GM12878 (cell line): ENCODE results near the gene STARD13. TPM values are rescaled to one million over a fixed set of nuclear protein-coding genes. Genes with fewer than 3 reads are reported as not detected.

Source experiments
- ATAC-seq: fragments of 200-7000 bp; cut with Tn5 transposase; 3 replicates; pipeline ENCODE4 v1.9.1; 2020; ENCODE audit warnings: mild to moderate bottlenecking, moderate library complexity
- BruUV-seq: library from RNA; stranded (reverse); fragments of 400-500 nt; replicated peaks from 2 replicates; lab custom pipeline; 2021; lab: Mats Ljungman, UMichigan
- CTCF ChIA-PET: fragments of 300-600 bp; sonication (Branson Sonifier 250); formaldehyde crosslinking; extraction: SDS; loops from one replicate; lab custom pipeline; 2021; ENCODE audit warnings: inconsistent platforms; lab: Yijun Ruan, JAX
- POLR2A ChIA-PET: fragments of 350-600 bp; formaldehyde crosslinking; extraction: SDS; loops from one replicate; lab custom pipeline; 2021; ENCODE audit warnings: inconsistent platforms; lab: Charles Lee
- RAD21 ChIA-PET: fragments of 300-600 bp; sonication (Branson Sonifier 250); formaldehyde crosslinking; loops from one replicate; lab custom pipeline; 2023; ENCODE audit warnings: antibody characterized with exemption; ENCODE audit not compliant: unreplicated experiment; lab: Charles Lee
- SMC1A ChIA-PET: fragments of 300-600 bp; sonication (Branson Sonifier 250); formaldehyde crosslinking; loops from one replicate; lab custom pipeline; 2023; ENCODE audit not compliant: unreplicated experiment, uncharacterized antibody; lab: Charles Lee
- DNase-seq: peaks from one replicate; pipeline ENCODE4 v3.0.0-alpha.2; 2011; ENCODE audit warnings: low read depth, low spot score
- FAIRE-seq: peaks from 3 replicates; lab custom pipeline; 2011; peaks lifted over from hg19 to GRCh38; lab: Jason Lieb, UNC
- H2AFZ ChIP-seq: 2 replicates; pipeline ENCODE4 v1.6.0; 2011; ENCODE audit warnings: low read depth, low read length, control low read depth; ENCODE audit not compliant: control insufficient read depth
- H3K27ac ChIP-seq: 2 replicates; pipeline ENCODE4 v1.5.1; 2011; ENCODE audit warnings: control low read depth; ENCODE audit not compliant: control insufficient read depth, insufficient read depth
- H3K27me3 ChIP-seq, 2 experiments: replicated peaks in 1 of 2; 2 replicates each; pipeline versions ENCODE4 v1.6.0 to v1.6.1; 2011; ENCODE audit warnings: low read length in 1 of 2; ENCODE audit not compliant: control insufficient read depth in 2 of 2, insufficient read depth in 2 of 2
- H3K36me3 ChIP-seq, 2 experiments: 2 replicates each; pipeline ENCODE4 v1.5.1; 2011; ENCODE audit warnings: low read length in 1 of 2; ENCODE audit not compliant: control insufficient read depth in 2 of 2, insufficient read depth in 2 of 2
- H3K4me1 ChIP-seq: 2 replicates; pipeline ENCODE4 v1.6.1; 2011; ENCODE audit warnings: mild to moderate bottlenecking, low read length, moderate library complexity, mixed read lengths; ENCODE audit not compliant: control insufficient read depth, insufficient read depth
- H3K4me2 ChIP-seq: 2 replicates; pipeline ENCODE4 v1.6.0; 2011; ENCODE audit warnings: control low read depth; ENCODE audit not compliant: control insufficient read depth, insufficient read depth
- H3K4me3 ChIP-seq: fragments of 200-600 bp; sonication (generic); 2 replicates; pipeline ENCODE4 v1.5.1; 2016
- H3K79me2 ChIP-seq: 2 replicates; pipeline ENCODE4 v1.6.0; 2011; ENCODE audit warnings: low read length; ENCODE audit not compliant: control insufficient read depth, insufficient read depth
- H3K9ac ChIP-seq: 2 replicates; pipeline ENCODE4 v1.8.0; 2011; ENCODE audit warnings: low read length, control low read depth, mixed read lengths; ENCODE audit not compliant: control insufficient read depth, insufficient read depth
- H3K9me3 ChIP-seq: replicated peaks from 3 replicates; pipeline ENCODE4 v1.5.1; 2011; ENCODE audit warnings: mild to moderate bottlenecking, low read length; ENCODE audit not compliant: control insufficient read depth, insufficient read depth
- H4K20me1 ChIP-seq: 2 replicates; pipeline ENCODE4 v1.6.0; 2011; ENCODE audit not compliant: control insufficient read depth, insufficient read depth
- CBX3 ChIP-seq: fragments of 200-600 bp; sonication (generic); IDR thresholded peaks from 2 replicates; pipeline ENCODE4 v1.6.1; 2016; ENCODE audit warnings: low read depth, borderline replicate concordance
- CHD2 ChIP-seq: IDR thresholded peaks from 2 replicates; pipeline ENCODE4 v1.6.1; 2011; ENCODE audit warnings: low read depth, low read length, improper control_type of control experiment, borderline replicate concordance
- YY1 ChIP-seq: IDR thresholded peaks from 2 replicates; pipeline ENCODE4 v1.6.1; 2011; ENCODE audit warnings: low read depth, mild to moderate bottlenecking, low read length
- WGBS: methylation state at CpG from one replicate; pipeline ENCODE4 v1.1.6; 2016; ENCODE audit warnings: low lambda C conversion rate; ENCODE audit not compliant: insufficient replicate concordance, insufficient coverage; ENCODE audit errors: missing lambda C conversion rate; 5-methylcytosine and 5-hydroxymethylcytosine counted together
- in situ Hi-C: fragments of 300-500 bp; cut with MboI; formaldehyde crosslinking; loops from 9 replicates; pipeline ENCODE4 v1.14.3; 2018; ENCODE audit warnings: mixed read lengths
- intact Hi-C: fragments of 100-400 bp; cut with micrococcal nuclease; formaldehyde crosslinking; loops from one replicate; pipeline ENCODE4 v1.14.2; 2022; ENCODE audit not compliant: unreplicated experiment
- polyA plus RNA-seq, 11 experiments: library from polyadenylated mRNA; depleted of rRNA in 4 of 11; unstranded in 6 of 11; stranded (reverse) in 5 of 11; fragments of >200 nt; fragmentation: Nextera tagmentation in 4 of 11; fragmentation: Illumina TruSeq in 1 of 11; extraction: Ambion mirVana in 4 of 11; extraction: Trizol in 1 of 11; gene quantifications; 1 replicate in 1 of 11; 2 replicates in 10 of 11; pipeline versions ENCODE4 v1.2.1 to v1.2.3, GENCODE V29; 2011 to 2016; ENCODE audit warnings: inconsistent platforms in 2 of 11, missing spikeins in 2 of 11, low read depth in 1 of 11
- total RNA-seq, 4 experiments: library from RNA; depleted of rRNA in 3 of 4; stranded (reverse); fragments of >200 nt in 3 of 4; fragmentation: Illumina TruSeq in 1 of 4; extraction: Trizol in 1 of 4; gene quantifications; 2 replicates each; pipeline versions ENCODE4 v1.2.1 to v1.2.3, GENCODE V29; 2013 to 2021
- TF ChIP-seq, protein P1 (sequence below), 3 experiments: IDR thresholded peaks in 2 of 3; conservative IDR thresholded peaks in 1 of 3; 2 replicates each; pipeline ENCODE4 v1.5.1; 2011; ENCODE audit warnings: low read depth in 3 of 3, low read length in 3 of 3, mild to moderate bottlenecking in 3 of 3, control low read depth in 2 of 3, moderate library complexity in 2 of 3, inconsistent platforms in 1 of 3, mixed read lengths in 1 of 3; ENCODE audit not compliant: control insufficient read depth in 2 of 3, insufficient read depth in 1 of 3; ENCODE audit errors: extremely low read depth in 1 of 3

The STARD13 gene
- total and polyA plus RNA-seq, 10 of the 15 experiments (the other 5 are each of a cell fraction or from before 2014, with no cell fraction given): 4.0 to 41.6 (median 10.1) TPM

DNA sequence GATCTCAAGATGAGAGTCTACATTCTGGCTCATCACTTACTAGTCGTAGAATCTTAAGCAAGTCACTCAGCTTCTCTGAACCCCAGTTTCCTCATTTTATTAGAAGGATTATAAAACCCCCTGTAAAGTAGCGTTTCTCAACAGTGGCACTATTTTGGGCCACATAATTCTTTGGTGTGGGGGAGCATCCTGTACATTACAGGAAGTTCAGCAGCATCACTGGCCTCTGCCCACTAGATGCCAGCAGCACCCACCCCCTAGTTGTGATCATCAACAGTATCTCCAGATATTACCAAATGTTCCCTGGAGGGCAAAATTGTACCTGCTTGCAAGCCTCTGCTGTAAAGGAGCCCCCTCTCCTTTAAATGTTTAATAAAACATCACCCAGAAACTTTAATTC is 22.6 kb downstream of the STARD13 start:
- 74% methylated on average over 2 of the region's 2 CpGs for WGBS
- ChIA-PET SMC1A (no interaction called here), POLR2A (no interaction called here)

DNA sequence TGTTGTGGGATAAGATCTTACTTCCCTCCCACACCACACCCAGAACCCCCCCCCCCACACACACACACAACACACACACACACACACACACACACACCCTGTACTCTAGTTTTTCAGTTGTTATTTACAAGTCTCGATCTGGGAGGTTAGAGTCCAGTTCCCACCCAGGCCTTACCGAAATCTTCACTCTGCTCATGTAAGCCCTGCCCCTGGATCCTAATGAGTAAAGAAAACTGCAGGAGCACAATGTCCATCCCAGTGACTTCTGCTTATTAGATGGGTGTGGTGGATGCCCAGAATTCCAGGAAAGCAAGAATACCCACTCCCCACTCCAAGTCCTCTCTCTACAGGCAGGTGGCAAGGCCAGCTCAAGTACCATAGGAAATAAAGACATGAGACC is 23.0 kb downstream of the STARD13 start:
- H3K79me2 ChIP-seq: no peaks in the 10 kb centered on the region
- in situ Hi-C loops: no loop called here

More for the DNA sequence above, 22.6 kb downstream of the STARD13 start:
- H3K4me3 ChIP-seq: no peak overlapping the region
- H3K4me1 ChIP-seq: no peaks in the 10 kb centered on the region
- DNase-seq: no peak
- CTCF ChIA-PET: no interaction called here
- H3K27me3 ChIP-seq: no peaks in the 10 kb centered on the region
- in situ Hi-C loops: no loop called here
- H3K9me3 ChIP-seq: no peaks in the 10 kb centered on the region
- no peak overlapping the region for H2AFZ ChIP-seq
- no peaks in the 10 kb centered on the region for H4K20me1 ChIP-seq
- no peak overlapping the region for H3K27ac ChIP-seq
- no peaks in the 10 kb centered on the region for H3K79me2 ChIP-seq
- TF ChIP-seq, protein P1, sequence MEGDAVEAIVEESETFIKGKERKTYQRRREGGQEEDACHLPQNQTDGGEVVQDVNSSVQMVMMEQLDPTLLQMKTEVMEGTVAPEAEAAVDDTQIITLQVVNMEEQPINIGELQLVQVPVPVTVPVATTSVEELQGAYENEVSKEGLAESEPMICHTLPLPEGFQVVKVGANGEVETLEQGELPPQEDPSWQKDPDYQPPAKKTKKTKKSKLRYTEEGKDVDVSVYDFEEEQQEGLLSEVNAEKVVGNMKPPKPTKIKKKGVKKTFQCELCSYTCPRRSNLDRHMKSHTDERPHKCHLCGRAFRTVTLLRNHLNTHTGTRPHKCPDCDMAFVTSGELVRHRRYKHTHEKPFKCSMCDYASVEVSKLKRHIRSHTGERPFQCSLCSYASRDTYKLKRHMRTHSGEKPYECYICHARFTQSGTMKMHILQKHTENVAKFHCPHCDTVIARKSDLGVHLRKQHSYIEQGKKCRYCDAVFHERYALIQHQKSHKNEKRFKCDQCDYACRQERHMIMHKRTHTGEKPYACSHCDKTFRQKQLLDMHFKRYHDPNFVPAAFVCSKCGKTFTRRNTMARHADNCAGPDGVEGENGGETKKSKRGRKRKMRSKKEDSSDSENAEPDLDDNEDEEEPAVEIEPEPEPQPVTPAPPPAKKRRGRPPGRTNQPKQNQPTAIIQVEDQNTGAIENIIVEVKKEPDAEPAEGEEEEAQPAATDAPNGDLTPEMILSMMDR (IDR thresholded peaks at IDR 0.05 in 2 of 3, conservative IDR thresholded peaks at IDR 0.05 in 1 of 3; ENCODE audit: control insufficient read depth in 2 of 3, extremely low read depth in 1 of 3, insufficient read depth in 1 of 3, low read depth in 3 of 3, low read length in 3 of 3): 0 out of 6 replicates have a peak, but pooled peaks of 2 of the 3 experiments have one; percentile 2 to 6
- no peak for TF ChIP-seq CHD2
- TF ChIP-seq, all 136 proteins: peak for 1
- intact Hi-C loops: no loop called here
- ATAC-seq: 0 out of 3 replicates have a peak, but pooled peaks have one; percentile 36
- Histone ChIP-seq H3K9ac (no peak overlapping the region), H3K4me2 (no peak overlapping the region), H3K36me3 (no peaks in the 10 kb centered on the region)
- FAIRE-seq: peak; percentile 18
- BruUV-seq: no TSS peak
- RAD21 ChIA-PET: no interaction called here

More for the DNA sequence above, 23.0 kb downstream of the STARD13 start:
- ChIA-PET RAD21 (no interaction called here), SMC1A (no interaction called here), POLR2A (no interaction called here), CTCF (no interaction called here)
- ATAC-seq: no peak
- no peaks in the 10 kb centered on the region for H3K9me3 ChIP-seq
- H3K27me3 ChIP-seq: no peaks in the 10 kb centered on the region
- no peak overlapping the region for H3K27ac ChIP-seq
- DNase-seq: no peak
- H2AFZ ChIP-seq: no peak overlapping the region
- no peaks in the 10 kb centered on the region for H3K36me3 ChIP-seq
- no peaks in the 10 kb centered on the region for H3K4me1 ChIP-seq
- H3K4me3 ChIP-seq: no peak overlapping the region
- no peak overlapping the region for H3K4me2 ChIP-seq
- FAIRE-seq: no peak
- no TSS peak for BruUV-seq
- no peak overlapping the region for H3K9ac ChIP-seq
- intact Hi-C loops: no loop called here
- no peak for TF ChIP-seq CBX3
- no peak for TF ChIP-seq YY1
- H4K20me1 ChIP-seq: no peaks in the 10 kb centered on the region
- WGBS: 95% methylated on average over 2 of the region's 2 CpGs
